Activated naive CD4-positive, alpha-beta T cell treated with anti-CD3 and anti-CD28 coated beads, Interleukin-2, amount 50 U/mL, for 72 hours (primary cell): ENCODE data around the gene RGPD3. TPM values are rescaled to one million over a fixed set of nuclear protein-coding genes. Genes with fewer than 3 reads are reported as not detected.
A peak's percentile ranks its signal among the peaks of the same experiment; 100 is the strongest.

ENCODE experiments used
- ATAC-seq, 2 donors: fragments of 150-1000 bp; cut with Tn5 transposase; 2 replicates each; pipeline ENCODE4 v1.10.0; 2021; ENCODE audit warnings: mild to moderate bottlenecking in 2 of 2, moderate library complexity in 2 of 2
- DNase-seq, 2 donors: peaks; one replicate each; pipeline ENCODE4 v3.0.0; 2021 to 2022; ENCODE audit warnings: low spot score in 2 of 2
- H3K27ac Mint-ChIP-seq, 2 donors: one replicate each; pipeline ENCODE4 v1.8.0; 2022; ENCODE audit warnings: mild to moderate bottlenecking in 2 of 2, mixed read lengths in 2 of 2
- H3K36me3 Mint-ChIP-seq, 2 donors: one replicate each; pipeline ENCODE4 v1.8.0; 2022; ENCODE audit warnings: mixed read lengths in 2 of 2
- H3K9me3 Mint-ChIP-seq, 2 donors: one replicate each; pipeline ENCODE4 v1.8.0; 2022; ENCODE audit warnings: mixed read lengths in 2 of 2
- total RNA-seq, 2 donors: library from RNA; stranded (reverse); gene quantifications; one replicate each; pipeline ENCODE4 v1.2.3, GENCODE V29; 2022

The RGPD3 gene
- total RNA-seq, 2 donors from 2014 or later = 0.48 TPM; not detected in 1

GRCh38 chr2:106363791-106364190, 104.4 kb downstream of the RGPD3 start:
- Mint-ChIP-seq H3K36me3 (no peaks in the 10 kb centered on the region), H3K27ac (no peak overlapping the region), H3K9me3 (no peaks in the 10 kb centered on the region)
- no peak for DNase-seq
- ATAC-seq = peak; percentile 55 to 83

DNA sequence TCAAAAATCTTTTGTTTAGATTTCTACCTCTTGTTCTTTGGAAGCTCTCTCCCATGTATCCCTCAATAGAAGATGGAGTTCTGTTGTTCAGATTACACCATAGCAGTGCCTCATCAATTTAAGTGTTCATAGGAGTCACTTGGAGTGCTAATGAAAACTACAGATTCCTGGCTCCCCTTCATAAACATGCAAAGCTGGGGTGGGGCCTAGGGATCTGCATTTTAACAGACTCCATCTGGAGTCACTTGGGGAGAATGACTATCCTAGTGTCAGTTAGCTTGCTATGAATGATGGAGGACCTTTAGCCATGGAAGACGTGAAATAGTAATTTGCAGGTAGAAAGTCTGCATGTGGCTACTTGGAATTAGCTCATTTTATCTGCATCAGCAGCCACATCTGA, 105.4 kb downstream of the RGPD3 start:
- no peak for DNase-seq
- H3K9me3 Mint-ChIP-seq = no peaks in the 10 kb centered on the region
- no peak overlapping the region for H3K27ac Mint-ChIP-seq
- H3K36me3 Mint-ChIP-seq = no peaks in the 10 kb centered on the region
- no peak for ATAC-seq

DNA sequence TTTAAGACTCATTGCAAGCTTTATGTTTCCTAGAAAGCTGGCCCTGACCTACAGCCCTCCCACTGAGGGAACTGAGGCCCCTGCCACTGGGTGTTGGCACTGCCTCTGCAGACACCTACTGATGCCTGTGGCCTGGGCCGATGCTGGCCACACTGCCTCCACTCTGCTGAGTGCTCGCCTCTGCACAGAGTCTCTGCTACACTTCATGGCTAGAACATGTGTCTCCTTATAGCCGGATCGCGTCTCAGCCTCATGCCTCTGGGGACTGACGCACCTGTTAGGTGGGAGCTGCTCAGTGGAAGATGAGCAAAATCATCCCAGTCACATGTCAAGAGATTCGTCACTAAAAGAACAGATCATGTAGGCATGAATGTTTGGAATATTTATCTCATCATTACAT, 108.7 kb downstream of the RGPD3 start:
- Mint-ChIP-seq H3K36me3 (no peaks in the 10 kb centered on the region), H3K27ac (no peak overlapping the region), H3K9me3 (no peaks in the 10 kb centered on the region)
- DNase-seq (no peak), ATAC-seq (no peak)

GRCh38 chr2:106358521-106358920, 109.7 kb downstream of the RGPD3 start:
- no peak for DNase-seq
- no peaks in the 10 kb centered on the region for H3K9me3 Mint-ChIP-seq
- no peaks in the 10 kb centered on the region for H3K36me3 Mint-ChIP-seq
- no peak for ATAC-seq
- H3K27ac Mint-ChIP-seq = no peak overlapping the region

GRCh38 chr2:106358081-106358480, 110.1 kb downstream of the RGPD3 start:
- Mint-ChIP-seq H3K36me3 (no peaks in the 10 kb centered on the region), H3K9me3 (no peaks in the 10 kb centered on the region), H3K27ac (no peak overlapping the region)
- ATAC-seq = peak in 1 of 2 donors; percentile 63
- no peak for DNase-seq

DNA sequence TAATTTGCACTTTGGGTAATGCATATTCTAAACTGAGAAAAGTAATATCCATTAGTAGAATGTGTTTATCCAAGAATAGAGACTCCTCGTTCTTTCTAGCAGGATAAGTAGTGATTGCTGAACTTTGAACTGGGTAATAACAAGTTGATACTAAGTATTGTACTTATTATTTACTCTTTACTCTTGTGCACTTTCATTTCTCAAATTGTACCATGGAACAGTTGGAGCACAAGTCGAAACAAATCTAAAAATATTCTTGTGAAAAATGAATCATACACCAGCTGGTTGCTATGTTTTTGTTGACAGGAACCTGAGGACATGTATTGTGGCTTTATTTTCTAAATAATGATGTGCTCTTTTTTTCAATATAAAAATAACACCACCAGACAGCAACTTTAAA, 111.9 kb downstream of the RGPD3 start:
- H3K27ac Mint-ChIP-seq = no peak overlapping the region
- ATAC-seq (no peak), DNase-seq (no peak)
- no peaks in the 10 kb centered on the region for H3K36me3 Mint-ChIP-seq
- no peaks in the 10 kb centered on the region for H3K9me3 Mint-ChIP-seq

GRCh38 chr2:106353676-106354075, 114.5 kb downstream of the RGPD3 start:
- no peak for ATAC-seq
- no peaks in the 10 kb centered on the region for H3K36me3 Mint-ChIP-seq
- H3K9me3 Mint-ChIP-seq = no peaks in the 10 kb centered on the region
- no peak overlapping the region for H3K27ac Mint-ChIP-seq
- DNase-seq = no peak

- no peaks in the 10 kb centered on the region for H3K36me3 Mint-ChIP-seq
- ATAC-seq = no peak
Measured at GRCh38 chr2:106350980-106351379, 117.2 kb downstream of the RGPD3 start.

DNA sequence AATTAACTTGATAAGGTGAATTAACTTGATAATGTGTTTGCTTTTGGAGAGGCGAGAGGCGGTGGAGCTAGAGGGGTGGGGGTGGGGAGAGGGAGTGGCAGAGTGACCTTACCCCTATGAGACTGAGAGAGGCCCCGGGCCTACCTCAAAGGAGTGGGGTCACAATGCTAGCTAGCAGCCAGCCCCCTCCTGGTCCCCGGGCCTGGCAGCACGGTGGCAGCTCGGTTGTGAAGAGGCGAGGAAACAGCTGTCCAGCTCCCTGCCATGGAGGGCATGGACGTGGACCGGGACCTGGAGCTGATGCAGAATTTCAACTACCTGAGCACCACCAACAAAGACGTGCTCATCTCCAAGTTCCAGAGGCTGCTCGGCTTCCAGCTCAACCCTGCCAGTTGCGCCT, 123.9 kb downstream of the RGPD3 start:
- H3K27ac Mint-ChIP-seq = no peak overlapping the region

More at GRCh38 chr2:106350980-106351379, 117.2 kb downstream of the RGPD3 start:
- DNase-seq = no peak
- H3K9me3 Mint-ChIP-seq = no peaks in the 10 kb centered on the region
- H3K27ac Mint-ChIP-seq = no peak overlapping the region

GRCh38 chr2:106343274-106343673, 124.9 kb downstream of the RGPD3 start:
- Mint-ChIP-seq H3K36me3 (no peaks in the 10 kb centered on the region), H3K9me3 (peaks cover 0 to 5% of the 10 kb centered on the region in 2 donors), H3K27ac (no peak overlapping the region)
- ATAC-seq (no peak), DNase-seq (no peak)

More for the DNA sequence above, 123.9 kb downstream of the RGPD3 start:
- peaks cover 0 to 5% of the 10 kb centered on the region in 2 donors for H3K9me3 Mint-ChIP-seq
- H3K36me3 Mint-ChIP-seq = no peaks in the 10 kb centered on the region
- DNase-seq (no peak), ATAC-seq (no peak)

- ATAC-seq = no peak
- no peak overlapping the region for H3K27ac Mint-ChIP-seq
- H3K9me3 Mint-ChIP-seq = peaks cover 0 to 5% of the 10 kb centered on the region in 2 donors
- no peak for DNase-seq
- H3K36me3 Mint-ChIP-seq = no peaks in the 10 kb centered on the region
Measured at GRCh38 chr2:106342831-106343251, 125.4 kb downstream of the RGPD3 start.

DNA sequence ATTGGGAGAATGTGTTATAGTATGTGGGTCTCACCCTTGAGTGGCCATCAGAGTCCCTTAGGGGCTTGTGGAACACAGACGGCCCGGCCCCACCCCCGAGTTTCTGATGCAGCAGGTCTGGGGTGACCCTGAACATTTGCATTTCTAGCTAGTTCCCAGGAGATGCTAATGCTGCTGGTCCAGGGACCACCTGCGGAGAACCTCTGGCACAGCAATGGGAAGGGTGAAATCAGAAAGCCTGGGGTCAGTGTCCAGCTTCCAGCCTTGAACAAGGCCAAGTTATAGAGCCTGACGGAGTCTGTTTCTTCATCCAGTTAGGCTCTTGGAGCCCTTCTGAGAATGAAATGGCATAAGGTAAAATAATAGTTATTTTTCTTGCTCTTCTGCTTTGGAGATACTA, 126.5 kb downstream of the RGPD3 start:
- H3K27ac Mint-ChIP-seq = no peak overlapping the region

More for the DNA sequence above, 126.5 kb downstream of the RGPD3 start:
- no peak for ATAC-seq
- DNase-seq = no peak
- peaks cover 0 to 5% of the 10 kb centered on the region in 2 donors for H3K9me3 Mint-ChIP-seq
- no peaks in the 10 kb centered on the region for H3K36me3 Mint-ChIP-seq

Other genes starting within 250 kb of the RGPD3 start
- under 1 TPM in 1 of 2 donors, not detected in 1; 0.76 TPM for gene CD8B2, start 19.0 kb upstream of the RGPD3 start, total RNA-seq